WTC11 (cell line): ENCODE data around the gene TMEM35A.

Source experiments
- TEAD4 ChIP-seq: sonication (generic); formaldehyde crosslinking; IDR thresholded peaks from 2 replicates; pipeline ENCODE4 v1.8.0; 2022; ENCODE audit warnings: mild to moderate bottlenecking, missing genetic modification reagents
- ZNF317 ChIP-seq: sonication (generic); formaldehyde crosslinking; IDR thresholded peaks from 2 replicates; pipeline ENCODE4 v1.8.1; 2023; ENCODE audit warnings: low read depth, mild to moderate bottlenecking, moderate library complexity, missing genetic modification reagents, borderline replicate concordance
- TF ChIP-seq, protein P1 (sequence below): fragments of 200-600 bp; IDR thresholded peaks from 2 replicates; pipeline ENCODE4 v1.8.0; 2022; ENCODE audit warnings: antibody characterized with exemption

DNA sequence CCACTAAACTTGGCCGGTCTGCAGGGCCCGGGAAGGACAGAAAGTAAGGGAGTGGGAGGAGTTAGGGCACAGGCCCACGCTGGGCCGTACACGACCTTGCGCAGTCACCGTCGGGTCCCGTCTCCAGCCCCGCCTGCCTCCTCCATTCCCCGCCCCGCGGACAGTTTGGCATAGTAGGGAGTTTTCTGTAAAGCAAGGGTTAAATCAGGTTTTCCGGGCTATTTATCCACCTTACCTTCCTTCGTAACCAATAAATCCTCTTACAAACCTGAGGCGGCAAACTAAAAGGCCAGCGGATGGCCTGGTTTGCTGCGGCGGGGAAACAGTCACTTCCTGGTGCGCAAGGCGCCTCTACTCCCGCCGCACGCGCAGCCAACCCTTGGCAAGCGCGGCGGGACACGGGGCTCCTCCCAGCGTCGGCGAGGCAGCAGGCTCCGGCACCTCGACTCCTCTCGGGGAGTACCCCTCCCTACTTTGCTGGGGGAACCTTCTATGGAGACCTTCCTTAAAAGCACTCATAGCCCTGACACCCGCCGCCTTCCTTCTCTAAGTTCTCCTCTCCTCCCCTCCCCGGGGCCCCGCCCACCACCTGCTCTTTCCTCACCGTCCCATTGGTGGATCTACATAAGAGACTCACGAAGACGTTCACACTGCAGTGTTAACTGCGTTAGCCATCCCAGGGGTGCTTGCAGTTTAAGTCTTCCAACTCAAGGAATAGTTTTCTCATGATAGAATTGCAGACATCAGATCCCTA, 27.0 kb upstream of the TMEM35A start, which contains the start of gene TRMT2B:
- TF ChIP-seq, protein P1, sequence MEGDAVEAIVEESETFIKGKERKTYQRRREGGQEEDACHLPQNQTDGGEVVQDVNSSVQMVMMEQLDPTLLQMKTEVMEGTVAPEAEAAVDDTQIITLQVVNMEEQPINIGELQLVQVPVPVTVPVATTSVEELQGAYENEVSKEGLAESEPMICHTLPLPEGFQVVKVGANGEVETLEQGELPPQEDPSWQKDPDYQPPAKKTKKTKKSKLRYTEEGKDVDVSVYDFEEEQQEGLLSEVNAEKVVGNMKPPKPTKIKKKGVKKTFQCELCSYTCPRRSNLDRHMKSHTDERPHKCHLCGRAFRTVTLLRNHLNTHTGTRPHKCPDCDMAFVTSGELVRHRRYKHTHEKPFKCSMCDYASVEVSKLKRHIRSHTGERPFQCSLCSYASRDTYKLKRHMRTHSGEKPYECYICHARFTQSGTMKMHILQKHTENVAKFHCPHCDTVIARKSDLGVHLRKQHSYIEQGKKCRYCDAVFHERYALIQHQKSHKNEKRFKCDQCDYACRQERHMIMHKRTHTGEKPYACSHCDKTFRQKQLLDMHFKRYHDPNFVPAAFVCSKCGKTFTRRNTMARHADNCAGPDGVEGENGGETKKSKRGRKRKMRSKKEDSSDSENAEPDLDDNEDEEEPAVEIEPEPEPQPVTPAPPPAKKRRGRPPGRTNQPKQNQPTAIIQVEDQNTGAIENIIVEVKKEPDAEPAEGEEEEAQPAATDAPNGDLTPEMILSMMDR, result no peak
- TF ChIP-seq ZNF317 (no peak), TEAD4 (CRISPR knock-in tag) (no peak)
